ENCODE measurements around the gene SEMA3E.
"Not testable (repeated sequence)": the region's sequence is repeated elsewhere in the genome, so short reads cannot be mapped to it uniquely, and the experiment has no call there.

The SEMA3E gene

DNA sequence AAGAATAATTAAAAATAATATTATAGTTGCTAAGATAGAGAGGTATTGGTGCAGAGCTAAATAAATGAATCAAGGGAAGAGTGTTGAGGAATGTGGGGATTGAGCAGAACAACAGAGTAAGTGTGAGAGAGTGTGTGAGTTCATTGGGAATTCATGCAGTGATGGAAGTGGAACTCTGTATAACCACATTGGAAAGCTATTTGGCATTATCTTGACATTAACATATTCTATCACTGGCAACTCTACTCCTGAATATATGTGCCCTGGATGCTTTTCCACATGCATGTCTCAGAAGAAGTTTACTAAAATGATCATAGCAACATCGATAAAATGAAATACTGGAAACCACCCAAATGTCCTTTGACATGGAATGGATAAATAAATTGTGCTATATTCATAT, 164.1 kb downstream of the SEMA3E start:
- DNase-seq: no peak

DNA sequence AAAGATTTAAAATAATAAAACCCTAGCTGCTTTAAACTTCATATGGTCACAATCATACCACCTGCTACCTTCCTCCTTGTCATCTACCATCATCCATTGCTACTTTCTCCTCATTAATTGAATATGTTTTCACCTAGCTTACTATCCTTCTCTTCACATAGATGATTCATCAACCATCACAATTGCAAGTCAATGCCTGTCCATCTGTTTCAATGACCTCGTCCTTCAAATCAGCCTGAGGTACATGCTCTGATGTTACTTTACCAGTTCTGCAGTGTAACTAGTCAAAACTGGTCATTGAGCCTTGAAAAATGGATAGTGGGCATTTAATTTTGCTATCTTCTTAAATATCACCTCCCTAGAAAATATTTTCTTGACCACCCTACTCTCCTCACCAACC, 164.7 kb downstream of the SEMA3E start:
- DNase-seq: no peak

DNA sequence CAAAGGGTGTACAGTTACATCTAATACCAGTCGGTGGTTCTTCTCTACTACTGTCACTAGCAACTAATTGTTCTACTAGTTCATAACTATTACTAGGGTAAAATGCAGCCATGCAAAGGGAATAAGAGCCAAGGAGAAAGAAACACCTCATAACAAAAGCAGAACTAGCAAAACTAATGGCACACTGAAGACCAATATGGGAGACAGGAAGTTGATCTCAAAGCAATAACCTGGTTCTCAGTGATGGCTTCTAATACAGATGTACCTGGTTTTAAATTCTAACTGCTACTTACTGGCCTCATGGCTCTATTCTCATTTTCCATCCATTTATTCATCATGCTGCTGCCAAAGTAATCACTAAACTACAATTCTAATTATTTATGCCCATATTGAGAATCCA, 170.3 kb downstream of the SEMA3E start:
- no peak for DNase-seq

DNA sequence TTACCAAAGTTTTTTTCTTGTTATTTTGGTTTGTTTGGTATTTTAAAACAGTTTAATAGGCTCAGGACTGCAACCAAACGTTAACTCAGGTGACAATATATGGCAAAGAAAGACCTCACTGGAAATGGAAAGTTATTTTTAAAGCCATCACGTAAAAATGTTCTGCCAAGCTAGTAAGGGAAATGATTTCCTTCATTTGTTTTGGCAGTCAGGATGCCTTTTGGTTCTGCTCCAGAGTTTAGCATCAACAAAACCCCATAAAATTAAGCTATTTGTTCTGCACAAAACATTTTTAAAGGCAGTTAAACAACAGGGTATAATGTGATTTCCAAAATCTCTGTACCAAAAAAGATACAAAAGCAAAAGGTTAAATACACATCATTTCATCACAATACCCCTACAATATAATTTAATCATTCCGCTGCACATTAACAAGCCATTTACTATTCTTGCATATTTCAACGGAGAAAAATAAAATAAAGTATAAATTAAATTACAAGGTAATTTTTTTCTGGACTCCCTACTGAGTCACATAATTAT, 172.4 kb downstream of the SEMA3E start:
- no peak for DNase-seq

DNA sequence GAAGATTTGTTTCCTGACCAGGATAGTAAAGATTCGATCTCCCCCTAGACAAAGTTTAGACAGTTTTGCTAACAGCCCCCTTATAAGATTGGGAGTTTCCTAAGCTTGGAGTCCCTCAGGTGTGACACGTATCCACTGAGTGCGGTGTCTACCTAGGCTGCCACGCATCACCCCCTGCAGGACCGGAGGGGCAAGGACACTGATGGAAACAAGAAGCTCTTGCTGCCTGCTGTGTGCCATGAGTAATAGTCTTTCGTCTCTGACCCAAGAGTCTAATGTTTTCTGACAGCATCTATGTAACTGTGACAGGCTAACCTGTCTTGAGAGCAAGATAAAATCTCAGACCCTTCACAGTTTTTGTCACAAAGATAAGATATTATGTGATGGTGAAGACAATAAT, 173.5 kb downstream of the SEMA3E start:
- DNase-seq: peak; percentile 46

DNA sequence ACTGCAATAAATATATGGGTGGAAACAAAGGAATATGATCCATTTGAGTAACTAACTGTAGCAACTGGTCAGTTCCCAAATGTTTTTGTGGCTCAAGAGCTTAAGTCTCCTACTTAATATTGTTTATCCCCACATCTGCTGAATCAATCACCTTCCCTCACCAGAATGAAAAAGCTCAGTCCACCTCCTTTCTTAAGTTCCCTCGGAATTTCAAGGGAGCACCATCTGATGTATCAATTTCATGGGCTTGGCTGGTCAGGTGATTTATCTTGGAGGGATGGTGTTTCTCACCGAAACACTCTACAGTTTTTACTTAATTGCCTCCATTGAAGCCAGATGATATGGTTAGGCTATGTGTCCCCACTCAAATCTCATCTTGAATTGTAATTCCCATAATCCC, 176.6 kb downstream of the SEMA3E start:
- no peak for DNase-seq

DNA sequence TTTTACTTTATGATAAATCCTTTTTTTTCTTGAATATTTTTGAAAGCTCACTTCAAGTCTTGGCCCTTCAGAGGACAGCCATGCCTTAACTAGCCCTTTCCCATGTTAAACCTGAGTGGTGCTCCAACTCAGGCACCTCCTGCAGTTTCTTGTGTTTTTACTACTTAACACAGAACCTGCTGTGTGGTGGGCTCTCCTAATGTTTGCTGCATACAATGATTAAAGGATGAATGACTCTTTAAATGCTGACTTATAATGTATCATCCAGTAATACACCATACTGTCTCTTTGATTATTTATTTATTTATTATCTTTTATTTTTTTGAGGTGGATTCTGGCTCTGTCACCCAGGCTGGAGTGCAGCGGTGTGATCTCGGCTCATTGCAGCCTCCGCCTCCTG, 179.4 kb downstream of the SEMA3E start:
- DNase-seq: no peak

DNA sequence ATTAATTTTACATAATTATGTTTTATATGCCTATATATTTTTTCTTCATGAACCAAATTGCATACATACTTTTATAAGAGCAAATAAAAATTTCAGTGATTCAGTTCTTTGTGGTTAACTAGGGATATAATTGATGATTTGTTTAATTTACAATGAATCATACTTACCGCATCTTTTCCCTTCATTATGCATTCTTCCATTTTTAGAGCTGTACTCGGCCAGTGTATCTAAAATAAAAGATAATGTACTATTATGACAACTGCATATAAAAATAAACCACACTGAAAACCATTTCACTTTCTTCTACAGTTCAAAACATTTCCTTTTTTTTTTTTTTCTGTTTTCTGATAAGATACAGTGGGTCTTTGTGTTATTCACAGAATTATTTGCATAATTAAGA, 179.9 kb downstream of the SEMA3E start:
- no peak for DNase-seq

DNA sequence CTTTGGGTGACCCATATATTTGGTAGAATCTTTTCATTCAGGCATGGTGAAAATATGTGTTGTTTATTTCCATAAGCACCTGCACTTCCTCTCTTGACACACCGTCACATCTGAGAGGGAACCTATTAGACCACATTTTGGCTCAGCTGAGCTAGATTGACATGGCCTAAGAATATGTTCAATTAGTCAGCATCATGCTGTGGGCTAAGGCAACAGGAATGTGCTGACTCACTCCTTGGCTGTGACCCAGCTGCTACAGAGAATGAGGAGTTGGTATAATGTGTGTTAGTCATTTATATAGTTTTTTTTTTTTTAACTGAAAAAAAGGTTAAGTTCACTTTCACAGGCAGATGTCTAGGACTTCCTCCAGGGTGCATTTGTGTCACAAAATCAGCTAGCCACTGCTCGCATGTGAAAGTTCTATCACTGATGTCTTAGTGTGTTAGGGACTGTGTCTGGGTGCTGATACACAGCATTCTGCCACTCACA, 180.6 kb downstream of the SEMA3E start:
- peak; percentile 50 for DNase-seq

DNA sequence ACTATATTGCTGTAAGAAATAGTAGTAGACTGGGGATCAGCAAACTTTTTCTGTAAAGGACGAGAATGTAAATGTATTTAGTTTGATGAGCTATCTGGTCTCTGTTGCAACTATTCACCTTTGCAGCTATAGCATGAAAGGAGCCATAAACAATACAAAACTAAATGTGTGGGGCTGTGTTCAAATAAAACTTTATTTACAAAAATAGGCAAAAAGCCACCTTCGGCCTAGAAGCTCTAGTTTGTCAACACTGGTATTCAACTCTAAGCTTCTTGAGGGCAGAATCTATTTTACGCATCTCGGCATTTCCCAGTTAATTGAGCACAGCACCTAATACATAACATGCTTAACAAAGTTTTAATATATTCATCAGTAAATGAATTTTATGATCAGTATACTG, 181.4 kb downstream of the SEMA3E start:
- no peak for DNase-seq

DNA sequence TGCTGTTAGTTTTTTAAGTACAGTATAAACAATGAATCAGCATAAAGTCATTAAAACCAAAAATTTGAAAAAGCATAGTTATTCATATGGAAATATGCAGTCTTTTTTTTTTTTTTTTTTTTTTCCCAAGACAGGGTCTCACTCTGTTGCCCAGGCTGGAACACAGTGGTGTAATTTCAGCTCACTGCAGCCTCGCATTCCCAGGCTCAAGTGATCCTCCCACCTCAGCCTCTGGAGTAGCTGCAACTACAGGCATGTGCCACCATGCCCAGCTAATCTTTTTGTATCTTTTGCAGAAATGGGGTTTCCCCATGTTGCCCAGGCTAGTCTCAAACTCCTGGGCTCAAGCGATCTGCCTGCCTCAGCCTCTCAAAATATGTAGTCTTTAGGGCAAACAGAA, 182.0 kb downstream of the SEMA3E start:
- DNase-seq: no peak

DNA sequence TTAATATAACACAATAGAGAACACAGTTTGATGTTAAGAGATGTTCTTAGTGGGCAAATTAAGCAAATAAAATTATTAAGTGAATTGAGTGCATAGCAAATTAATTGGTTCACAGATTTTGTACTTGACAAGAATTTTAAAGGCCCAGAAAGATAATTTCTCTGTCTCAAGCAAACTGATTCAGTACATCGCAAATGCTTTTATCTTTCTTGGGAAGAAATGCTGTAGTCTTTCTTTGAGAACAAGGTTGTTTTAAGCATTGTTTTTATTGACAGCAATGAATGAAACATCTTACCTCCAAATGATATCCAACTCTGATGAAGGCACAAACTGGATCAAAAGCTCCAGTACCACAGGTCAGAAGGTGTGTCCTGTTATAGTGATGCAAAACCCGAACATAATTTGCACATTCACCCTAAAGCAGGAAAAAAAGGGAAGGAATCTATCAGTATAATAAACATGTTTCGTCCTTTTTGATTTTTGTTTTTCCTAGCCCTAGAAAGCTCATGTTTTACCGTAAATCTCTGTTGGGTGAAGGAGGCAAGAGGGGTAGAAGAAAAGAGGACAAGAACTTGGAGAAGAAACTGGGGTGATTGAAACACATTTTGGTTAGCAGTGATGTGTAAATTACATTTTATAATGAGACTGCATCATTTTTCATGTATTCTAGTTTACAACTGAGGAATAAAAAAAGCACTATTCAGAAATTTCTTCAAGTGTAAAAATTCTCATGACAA, 182.6 kb downstream of the SEMA3E start:
- no peak for DNase-seq

DNA sequence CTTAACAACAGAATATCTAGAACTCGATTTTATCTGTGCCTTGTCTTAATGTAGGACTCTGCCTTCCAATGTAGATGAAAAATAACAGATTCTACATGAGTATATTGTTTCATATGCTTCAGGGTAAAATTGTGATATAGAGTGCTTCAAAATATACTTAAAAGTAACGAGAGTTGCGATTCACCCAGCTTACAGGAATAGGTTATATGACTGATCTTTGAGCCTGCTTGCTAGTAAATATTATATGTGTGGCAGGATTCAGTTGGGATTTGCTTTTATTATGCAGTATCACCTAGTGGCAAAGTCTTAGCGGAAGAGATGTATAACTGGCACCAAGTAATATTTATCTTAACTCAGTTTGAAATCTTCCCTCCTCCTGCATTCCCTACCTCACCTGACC, 183.3 kb downstream of the SEMA3E start:
- DNase-seq: no peak

DNA sequence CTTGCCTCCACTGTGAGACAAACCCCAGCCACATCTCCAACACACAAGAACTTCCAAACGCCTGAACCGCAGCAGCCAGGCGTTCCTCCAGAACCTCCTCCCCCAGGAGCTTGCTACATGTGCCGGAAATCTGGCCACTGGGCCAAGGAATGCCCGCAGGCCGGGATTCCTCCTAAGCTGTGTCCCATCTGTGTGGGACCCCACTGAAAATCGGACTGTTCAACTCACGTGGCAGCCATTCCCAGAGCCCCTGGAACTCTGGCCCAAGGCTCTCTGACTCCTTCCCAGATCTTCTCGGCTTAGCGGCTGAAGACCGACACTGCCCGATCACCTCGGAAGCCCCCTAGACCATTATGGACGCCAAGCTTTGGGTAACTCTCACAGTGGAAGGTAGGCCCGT, 187.1 kb downstream of the SEMA3E start:
- not testable (repeated sequence) for DNase-seq

DNA sequence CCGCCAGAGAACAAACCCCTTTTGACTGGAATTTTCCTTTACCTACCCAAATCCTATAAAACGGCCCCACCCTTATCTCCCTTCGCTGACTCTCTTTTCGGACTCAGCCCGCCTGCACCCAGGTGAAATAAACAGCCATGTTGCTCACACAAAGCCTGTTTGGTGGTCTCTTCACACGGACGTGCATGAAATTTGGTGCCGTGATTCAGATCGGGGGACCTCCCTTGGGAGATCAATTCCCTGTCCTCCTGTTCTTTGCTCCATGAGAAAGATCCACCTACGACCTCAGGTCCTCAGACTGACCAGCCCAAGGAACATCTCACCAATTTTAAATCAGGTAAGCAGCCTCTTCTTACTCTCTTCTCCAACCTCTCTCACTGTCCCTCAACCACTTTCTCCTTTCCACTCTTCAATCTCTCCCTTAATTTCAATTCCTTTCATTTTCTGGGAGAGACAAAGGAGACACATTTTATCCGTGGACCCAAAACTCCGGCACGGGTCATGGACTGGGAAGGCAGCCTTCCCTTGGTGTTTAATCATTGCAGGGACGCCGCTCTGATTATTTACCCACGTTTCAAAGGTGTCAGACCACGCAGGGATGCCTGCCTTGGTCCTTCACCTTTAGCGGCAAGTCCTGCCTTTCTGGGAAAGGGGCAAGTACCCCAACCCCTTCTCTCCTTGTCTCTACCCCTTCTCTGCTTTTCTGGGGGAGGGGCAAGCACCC, 188.8 kb downstream of the SEMA3E start:
- DNase-seq: not testable (repeated sequence)

DNA sequence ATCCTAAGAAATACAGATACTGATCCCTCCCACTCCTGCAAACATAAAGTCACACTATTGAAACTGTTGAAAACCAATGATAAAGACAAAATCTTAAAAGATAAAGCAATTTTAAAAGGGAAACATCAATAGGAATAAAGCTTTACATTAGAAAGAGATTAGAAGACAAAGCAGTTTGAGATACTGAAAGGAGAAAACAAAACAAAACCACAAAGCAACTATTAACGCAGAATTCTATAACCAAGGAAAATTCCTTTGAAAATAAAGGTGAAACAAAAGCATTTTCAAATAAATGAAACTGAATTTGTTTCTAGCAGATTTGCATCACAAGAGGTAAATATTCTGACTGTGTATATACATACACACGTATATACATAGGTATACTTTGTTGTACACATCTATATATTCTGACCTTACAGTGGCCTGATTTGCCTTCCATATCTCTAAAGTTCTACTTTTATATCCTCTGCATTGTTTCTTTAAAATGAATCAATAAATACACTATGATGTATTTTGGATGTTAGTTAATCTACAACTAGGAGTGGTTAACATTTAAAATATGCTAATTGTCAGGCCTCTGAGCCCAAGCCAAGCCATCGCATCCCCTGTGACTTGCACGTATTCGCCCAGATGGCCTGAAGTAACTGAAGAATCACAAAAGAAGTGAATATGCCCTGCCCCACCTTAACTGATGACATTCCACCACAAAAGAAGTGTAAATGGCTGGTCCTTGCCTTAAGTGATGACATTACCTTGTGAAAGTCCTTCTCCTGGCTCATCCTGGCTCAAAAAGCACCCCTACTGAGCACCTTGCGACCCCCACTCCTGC, 189.6 kb downstream of the SEMA3E start:
- DNase-seq: not testable (repeated sequence)

DNA sequence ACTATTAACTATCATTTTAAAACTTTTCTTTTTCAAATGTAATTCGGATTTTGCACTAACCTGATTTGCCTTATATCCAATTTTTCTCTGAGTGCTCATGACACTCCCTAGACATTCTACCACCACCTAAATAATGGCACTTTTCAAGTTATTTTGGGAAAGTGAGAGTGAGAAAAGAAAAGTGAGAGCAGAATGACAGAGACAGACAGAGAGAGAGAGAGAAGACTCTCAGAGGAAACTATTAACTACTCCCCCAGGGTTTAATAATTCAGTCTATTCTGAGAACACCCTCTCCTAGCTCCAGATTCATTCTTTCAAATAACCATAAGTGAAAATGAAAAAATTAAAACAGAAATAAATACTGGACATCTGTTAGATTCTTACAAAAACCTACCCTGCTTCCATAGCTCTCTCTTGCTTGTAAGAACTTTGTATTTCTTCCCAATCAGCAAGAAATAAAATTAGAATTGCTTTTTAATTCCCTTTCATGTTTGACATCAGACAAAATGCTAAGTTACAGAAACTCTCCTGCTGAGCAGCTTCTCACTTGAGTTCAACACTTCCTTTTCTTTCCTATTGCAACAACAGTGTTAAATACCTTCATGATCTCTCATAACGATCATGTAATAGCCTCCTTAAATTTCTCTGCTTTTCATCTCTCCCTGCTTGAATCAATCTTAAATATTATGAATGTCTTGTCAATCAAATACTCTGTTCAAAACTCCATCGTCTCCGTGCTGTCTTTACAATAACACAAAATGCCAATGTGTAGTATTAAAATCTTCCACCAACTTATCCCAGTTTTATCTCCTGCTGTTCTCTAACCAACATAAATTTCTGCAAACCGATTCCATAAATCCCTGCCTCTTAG, 191.7 kb downstream of the SEMA3E start:
- no peak for DNase-seq

DNA sequence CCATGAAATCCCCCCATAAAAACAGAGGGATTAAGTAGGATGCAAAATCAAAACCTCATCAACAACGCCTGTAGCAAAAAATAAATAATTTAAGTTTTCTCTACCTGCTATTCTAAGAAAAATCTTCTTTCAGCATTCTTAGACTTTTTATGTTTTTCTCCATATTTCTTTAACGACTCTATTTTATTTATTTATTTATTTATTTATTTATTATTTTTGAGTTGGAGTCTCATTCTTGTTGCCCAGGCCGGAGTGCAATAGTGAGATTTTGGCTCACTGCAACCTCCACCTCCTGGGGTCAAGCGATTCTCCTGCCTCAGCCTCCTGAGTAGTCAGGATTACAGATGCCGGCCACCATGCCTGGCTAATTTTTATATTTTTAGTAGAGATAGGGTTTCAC, 192.5 kb downstream of the SEMA3E start:
- no peak for DNase-seq

DNA sequence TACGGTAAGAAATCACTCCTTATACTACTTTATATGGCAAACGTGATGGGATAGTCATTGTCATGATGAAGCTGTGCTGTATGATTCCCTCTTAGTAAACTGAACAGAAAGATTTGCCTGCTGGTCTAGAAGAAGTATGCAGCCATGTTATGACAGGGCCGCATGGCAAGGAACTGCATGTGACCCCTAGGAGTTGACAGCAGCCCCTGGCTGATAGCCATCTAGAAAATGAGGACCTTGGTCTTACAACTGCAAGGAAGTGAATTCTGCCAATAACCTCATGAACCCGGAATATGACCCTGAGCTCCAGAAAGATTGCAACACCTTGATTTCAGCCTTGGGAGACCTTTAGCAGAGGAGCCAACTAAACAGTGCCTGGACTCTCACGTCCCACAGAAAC, 193.3 kb downstream of the SEMA3E start:
- no peak for DNase-seq

DNA sequence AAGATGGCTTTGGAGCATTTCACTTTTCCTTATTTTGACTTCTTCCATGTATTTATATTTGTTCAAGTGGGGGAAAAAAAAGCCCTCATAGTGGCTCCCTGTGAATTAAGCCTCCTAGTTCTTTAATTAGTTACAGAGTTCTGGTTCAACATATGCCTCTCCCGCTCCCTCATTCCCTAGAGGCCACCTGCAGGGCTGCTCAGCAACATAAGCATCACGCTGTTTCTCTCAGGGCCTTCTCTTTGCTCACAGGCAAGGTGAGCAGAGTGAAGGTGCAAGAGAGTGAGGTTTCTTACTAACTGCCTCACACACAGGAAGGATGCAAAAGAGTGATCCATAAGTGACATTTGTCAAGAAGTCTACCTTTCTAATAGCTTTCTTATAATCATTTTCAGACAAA, 196.7 kb downstream of the SEMA3E start:
- peak; percentile 18 for DNase-seq

DNA sequence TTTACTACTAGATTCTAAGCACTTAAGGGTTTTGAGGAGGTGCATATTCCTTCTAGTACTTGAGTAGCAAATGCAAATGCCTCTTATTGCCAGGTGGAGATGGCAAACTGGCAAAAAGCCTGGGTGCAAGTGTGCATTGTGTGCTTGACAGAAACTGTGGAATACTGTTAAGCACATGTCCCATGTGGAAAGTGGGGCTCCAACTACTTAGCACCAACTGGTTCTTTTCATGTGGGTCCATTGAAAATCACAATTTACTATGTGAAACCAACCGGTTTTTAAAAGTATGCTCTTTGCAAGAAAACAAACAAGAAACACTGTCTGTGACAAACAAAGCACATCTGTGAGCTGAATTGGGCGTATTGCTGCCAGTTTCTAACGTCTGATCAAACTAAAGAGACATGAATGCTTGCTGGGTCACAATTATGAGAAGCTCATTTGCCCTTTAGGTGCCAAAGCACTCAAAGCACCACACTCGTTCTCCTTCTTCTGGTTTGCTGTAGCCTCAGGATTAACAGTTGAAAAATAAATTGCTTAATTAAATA, 197.4 kb downstream of the SEMA3E start:
- peak; percentile 15 for DNase-seq

DNA sequence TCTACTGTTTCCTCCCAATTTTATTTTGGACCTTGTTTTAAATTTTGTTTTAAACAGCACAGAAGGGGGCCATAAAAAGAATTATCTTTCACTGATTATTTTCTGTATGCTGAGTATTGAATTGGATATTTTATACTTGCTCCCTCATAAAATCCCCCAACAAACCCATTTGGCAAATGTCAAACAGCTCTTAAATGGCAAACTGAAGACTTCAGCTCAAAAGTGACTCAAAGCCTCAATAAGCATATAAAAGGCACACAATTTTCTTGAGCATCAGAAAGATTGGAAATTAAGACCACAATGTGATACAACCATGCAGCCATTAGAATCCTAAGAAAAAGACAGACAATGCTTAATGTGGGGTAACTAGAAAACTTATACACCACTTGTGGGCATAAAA, 199.2 kb downstream of the SEMA3E start:
- DNase-seq: no peak
